ENCODE results near the gene OSBPL1A.

OSBPL1A gene

DNA sequence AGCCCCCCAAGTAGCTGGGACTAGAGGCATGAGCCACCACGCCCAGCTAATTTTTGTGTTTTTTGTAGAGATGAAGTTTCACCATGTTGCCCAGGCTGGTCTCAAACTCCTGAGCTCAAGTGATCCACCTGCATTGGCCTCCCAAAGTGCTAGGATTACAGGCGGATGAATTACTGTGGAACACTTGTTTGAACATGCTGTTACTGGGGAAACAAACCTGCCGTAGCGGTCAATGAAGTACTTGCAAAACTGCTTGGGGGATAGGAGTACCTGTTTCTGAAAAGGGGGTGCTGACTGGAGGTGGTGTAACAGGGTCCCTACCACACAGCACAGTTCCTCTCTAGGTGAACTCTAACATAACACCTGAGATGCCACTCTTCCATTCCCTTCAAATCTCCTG, 22.9 kb upstream of the OSBPL1A start:
- H3K36me3 ChIP-seq (ENCODE audit: control insufficient read depth in 4 of 4, insufficient read depth in 4 of 4, low read length in 3 of 4): no peaks in the 10 kb centered on the region
- POLR2A ChIA-PET: no interaction called here

DNA sequence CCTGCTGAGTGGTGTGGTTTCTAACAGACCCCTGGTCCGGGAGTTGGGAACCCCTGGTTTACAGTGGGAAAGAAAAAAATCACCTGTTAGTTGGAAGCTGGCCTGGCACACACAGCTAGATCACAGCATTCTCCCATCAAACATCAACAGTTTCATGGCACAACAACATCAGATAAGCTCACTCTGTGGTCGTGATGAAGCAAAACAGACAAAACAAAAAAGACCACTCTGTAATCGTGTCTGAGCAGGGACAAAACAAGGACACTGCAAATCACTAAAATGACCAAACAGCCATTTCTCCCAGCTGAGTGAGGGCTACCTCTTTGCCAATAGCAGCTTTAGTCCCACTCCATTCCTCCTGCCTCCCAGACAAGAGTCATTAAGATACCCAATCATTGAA, 19.9 kb upstream of the OSBPL1A start:
- H3K27me3 ChIP-seq (replicated peaks in 2 of 5; ENCODE audit: control insufficient read depth in 4 of 5, insufficient read depth in 5 of 5, low read length in 4 of 5): peaks cover 0 to 7% (median under 1%) of the 10 kb centered on the region in 5 experiments
- ChIA-PET CTCF (interaction anchor here (1.2 to 1.4 kb wide), 3 partner anchors 11 to 48 kb away, joined by 3 to 5 read pairs (median 4); no protein-coding TSS in a partner anchor), POLR2A (no interaction called here)
- peaks cover 7 to 10% (median 9%) of the 10 kb centered on the region in 4 experiments for H3K4me1 ChIP-seq (ENCODE audit: control extremely low read depth in 1 of 4, control insufficient read depth in 4 of 4, insufficient read depth in 4 of 4, low read length in 3 of 4)
- no peak overlapping the region for H3K27ac ChIP-seq (ENCODE audit: insufficient read depth in 1 of 2, low read depth in 1 of 2, low read length in 2 of 2, poor library complexity in 1 of 2, severe bottlenecking in 2 of 2)
- DNase-seq: peak in 2 of 3 donors; percentile 29 to 58
- H3K36me3 ChIP-seq (ENCODE audit: control insufficient read depth in 4 of 4, insufficient read depth in 4 of 4, low read length in 3 of 4): no peaks in the 10 kb centered on the region
- WGBS (ENCODE audit: insufficient coverage): 77% methylated on average over 3 of the region's 3 CpGs
- H3K4me3 ChIP-seq (ENCODE audit: control insufficient read depth in 1 of 7, extremely low read depth in 1 of 7, insufficient read depth in 4 of 7, low read depth in 2 of 7, low read length in 6 of 7): no peak overlapping the region
- no peaks in the 10 kb centered on the region for H3K9me3 ChIP-seq (ENCODE audit: control extremely low read depth in 1 of 5, control insufficient read depth in 4 of 5, insufficient read depth in 2 of 5, low read depth in 1 of 5, low read length in 4 of 5)

More for the DNA sequence above, 22.9 kb upstream of the OSBPL1A start:
- Histone ChIP-seq H3K9me3 (ENCODE audit: control extremely low read depth in 1 of 5, control insufficient read depth in 4 of 5, insufficient read depth in 2 of 5, low read depth in 1 of 5, low read length in 4 of 5) (peaks cover 0 to under 1% (median 0%) of the 10 kb centered on the region in 5 experiments), H3K4me1 (ENCODE audit: control extremely low read depth in 1 of 4, control insufficient read depth in 4 of 4, insufficient read depth in 4 of 4, low read length in 3 of 4) (peaks cover 7 to 10% (median 7%) of the 10 kb centered on the region in 4 experiments), H3K27me3 (replicated peaks in 2 of 5; ENCODE audit: control insufficient read depth in 4 of 5, insufficient read depth in 5 of 5, low read length in 4 of 5) (peaks cover 0 to 33% (median 8%) of the 10 kb centered on the region in 5 experiments), H3K4me3 (ENCODE audit: control insufficient read depth in 1 of 7, extremely low read depth in 1 of 7, insufficient read depth in 4 of 7, low read depth in 2 of 7, low read length in 6 of 7) (no peak overlapping the region), H3K27ac (ENCODE audit: insufficient read depth in 1 of 2, low read depth in 1 of 2, low read length in 2 of 2, poor library complexity in 1 of 2, severe bottlenecking in 2 of 2) (no peak overlapping the region)
- CTCF ChIA-PET: interaction anchor here (1.0 kb wide), 1 partner anchor 20 kb away, joined by 3 read pairs; no protein-coding TSS in a partner anchor
- 100% methylated on average over 2 of the region's 4 CpGs for WGBS (ENCODE audit: insufficient coverage)
- no peak for DNase-seq

DNA sequence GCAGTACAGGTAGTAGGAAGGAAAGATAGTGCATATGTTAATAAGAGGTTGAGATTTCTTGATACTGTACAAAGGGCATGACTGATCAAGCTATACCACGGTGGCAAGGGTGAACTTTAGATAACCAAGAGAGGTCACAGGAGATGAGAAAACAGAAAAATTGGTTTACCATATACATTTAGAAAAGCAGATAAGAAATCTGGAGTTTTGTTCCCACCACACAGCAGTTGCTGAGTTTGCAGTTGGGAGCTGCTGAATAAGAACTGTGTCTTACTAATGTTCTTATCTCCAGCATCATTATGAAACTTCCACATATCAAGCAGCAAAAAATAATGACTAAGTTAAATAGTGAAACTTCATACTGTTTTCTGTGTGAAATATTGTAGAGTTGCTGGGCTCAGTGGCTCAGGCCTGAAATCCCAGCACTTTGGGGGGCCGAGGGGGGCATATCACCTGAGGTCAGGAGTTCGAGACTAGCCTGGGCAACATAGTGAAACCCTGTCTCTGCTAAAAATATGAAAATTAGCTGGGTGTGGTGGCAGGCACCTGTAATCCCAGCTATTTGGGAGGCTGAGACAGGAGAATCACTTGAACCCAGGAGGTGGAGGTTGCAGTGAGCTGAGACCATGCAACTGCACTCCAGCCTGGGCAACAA, 16.9 kb upstream of the OSBPL1A start:
- ChIA-PET POLR2A (no interaction called here), CTCF (interaction anchor here (1.0 to 1.6 kb wide), 2 partner anchors 16 to 22 kb away, joined by 3 to 5 read pairs; no protein-coding TSS in a partner anchor)
- Histone ChIP-seq H3K4me3 (ENCODE audit: control insufficient read depth in 1 of 7, extremely low read depth in 1 of 7, insufficient read depth in 4 of 7, low read depth in 2 of 7, low read length in 6 of 7) (no peak overlapping the region), H3K27me3 (replicated peaks in 2 of 5; ENCODE audit: control insufficient read depth in 4 of 5, insufficient read depth in 5 of 5, low read length in 4 of 5) (peaks cover 0 to 2% (median 0%) of the 10 kb centered on the region in 5 experiments), H3K4me1 (ENCODE audit: control extremely low read depth in 1 of 4, control insufficient read depth in 4 of 4, insufficient read depth in 4 of 4, low read length in 3 of 4) (peaks cover 7 to 10% (median 9%) of the 10 kb centered on the region in 4 experiments), H3K36me3 (ENCODE audit: control insufficient read depth in 4 of 4, insufficient read depth in 4 of 4, low read length in 3 of 4) (no peaks in the 10 kb centered on the region), H3K27ac (ENCODE audit: insufficient read depth in 1 of 2, low read depth in 1 of 2, low read length in 2 of 2, poor library complexity in 1 of 2, severe bottlenecking in 2 of 2) (no peak overlapping the region), H3K9me3 (ENCODE audit: control extremely low read depth in 1 of 5, control insufficient read depth in 4 of 5, insufficient read depth in 2 of 5, low read depth in 1 of 5, low read length in 4 of 5) (no peaks in the 10 kb centered on the region)
- WGBS (ENCODE audit: insufficient coverage): 100% methylated on average over 2 of the region's 3 CpGs
- peak in 1 of 3 donors; percentile 16 for DNase-seq

DNA sequence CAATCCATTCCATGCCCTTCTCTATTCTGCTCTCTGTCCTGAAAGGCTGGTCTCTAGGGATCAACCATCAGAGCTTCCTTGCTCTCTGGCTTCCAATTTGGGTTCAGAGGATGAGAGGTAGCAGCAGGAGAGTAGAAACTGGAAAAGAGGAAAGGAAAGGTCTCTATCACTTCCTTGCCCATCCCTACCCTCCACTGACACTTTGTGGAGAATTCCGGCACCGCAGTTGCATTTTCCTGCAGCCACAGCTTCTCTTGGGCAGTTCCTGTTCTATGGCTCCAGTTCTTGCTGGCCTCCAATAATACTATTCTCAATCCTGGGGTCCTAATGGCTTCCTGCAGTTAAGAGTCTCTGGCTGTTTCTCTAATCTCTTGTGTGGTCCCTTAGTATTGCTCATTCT, 15.5 kb upstream of the OSBPL1A start:
- no peak overlapping the region for H3K27ac ChIP-seq (ENCODE audit: insufficient read depth in 1 of 2, low read depth in 1 of 2, low read length in 2 of 2, poor library complexity in 1 of 2, severe bottlenecking in 2 of 2)
- no peaks in the 10 kb centered on the region for H3K9me3 ChIP-seq (ENCODE audit: control extremely low read depth in 1 of 5, control insufficient read depth in 4 of 5, insufficient read depth in 2 of 5, low read depth in 1 of 5, low read length in 4 of 5)
- WGBS (ENCODE audit: insufficient coverage): 100% methylated on average over 2 of the region's 2 CpGs
- peaks cover 7 to 10% (median 9%) of the 10 kb centered on the region in 4 experiments for H3K4me1 ChIP-seq (ENCODE audit: control extremely low read depth in 1 of 4, control insufficient read depth in 4 of 4, insufficient read depth in 4 of 4, low read length in 3 of 4)
- ChIA-PET CTCF (interaction anchor here (1.0 to 1.6 kb wide), 5 partner anchors 15 to 54 kb away, joined by 3 to 5 read pairs (median 3); partner anchors contain the start of gene OSBPL1A), POLR2A (no interaction called here)
- H3K4me3 ChIP-seq (ENCODE audit: control insufficient read depth in 1 of 7, extremely low read depth in 1 of 7, insufficient read depth in 4 of 7, low read depth in 2 of 7, low read length in 6 of 7): no peak overlapping the region
- peaks cover 0 to 3% (median 0%) of the 10 kb centered on the region in 5 experiments for H3K27me3 ChIP-seq (replicated peaks in 2 of 5; ENCODE audit: control insufficient read depth in 4 of 5, insufficient read depth in 5 of 5, low read length in 4 of 5)
- H3K36me3 ChIP-seq (ENCODE audit: control insufficient read depth in 4 of 4, insufficient read depth in 4 of 4, low read length in 3 of 4): no peaks in the 10 kb centered on the region
- no peak for DNase-seq

DNA sequence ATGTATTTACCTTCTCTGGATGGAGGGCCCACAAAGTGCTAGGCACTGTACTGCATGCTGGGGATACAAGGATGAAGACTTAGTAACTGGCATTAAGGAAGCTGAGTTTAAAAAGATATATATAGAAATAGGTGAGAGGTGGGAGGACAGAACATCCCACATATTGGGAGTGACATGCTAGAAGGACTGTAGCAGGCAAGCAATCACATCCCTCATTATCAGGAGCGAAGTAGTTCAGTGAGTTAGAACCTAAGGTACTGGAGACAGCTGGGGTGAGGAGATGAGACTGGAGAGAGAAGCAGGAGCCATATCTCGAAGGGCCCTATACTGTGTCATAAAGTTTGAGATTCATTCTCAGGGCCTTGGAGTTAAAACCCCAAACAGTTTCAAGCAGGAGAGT, 10.9 kb upstream of the OSBPL1A start:
- DNase-seq: no peak
- Histone ChIP-seq H3K36me3 (ENCODE audit: control insufficient read depth in 4 of 4, insufficient read depth in 4 of 4, low read length in 3 of 4) (no peaks in the 10 kb centered on the region), H3K4me3 (ENCODE audit: control insufficient read depth in 1 of 7, extremely low read depth in 1 of 7, insufficient read depth in 4 of 7, low read depth in 2 of 7, low read length in 6 of 7) (no peak overlapping the region), H3K9me3 (ENCODE audit: control extremely low read depth in 1 of 5, control insufficient read depth in 4 of 5, insufficient read depth in 2 of 5, low read depth in 1 of 5, low read length in 4 of 5) (no peaks in the 10 kb centered on the region), H3K27me3 (replicated peaks in 2 of 5; ENCODE audit: control insufficient read depth in 4 of 5, insufficient read depth in 5 of 5, low read length in 4 of 5) (peaks cover 0 to 3% (median 0%) of the 10 kb centered on the region in 5 experiments), H3K27ac (ENCODE audit: insufficient read depth in 1 of 2, low read depth in 1 of 2, low read length in 2 of 2, poor library complexity in 1 of 2, severe bottlenecking in 2 of 2) (no peak overlapping the region), H3K4me1 (ENCODE audit: control extremely low read depth in 1 of 4, control insufficient read depth in 4 of 4, insufficient read depth in 4 of 4, low read length in 3 of 4) (no peaks in the 10 kb centered on the region)
- ChIA-PET POLR2A (no interaction called here), CTCF (interaction anchor here (0.8 kb wide), 1 partner anchor 11 kb away, joined by 3 read pairs; the partner anchor contains the start of gene OSBPL1A)
- WGBS (ENCODE audit: insufficient coverage): 93% methylated on average over 2 of the region's 2 CpGs

DNA sequence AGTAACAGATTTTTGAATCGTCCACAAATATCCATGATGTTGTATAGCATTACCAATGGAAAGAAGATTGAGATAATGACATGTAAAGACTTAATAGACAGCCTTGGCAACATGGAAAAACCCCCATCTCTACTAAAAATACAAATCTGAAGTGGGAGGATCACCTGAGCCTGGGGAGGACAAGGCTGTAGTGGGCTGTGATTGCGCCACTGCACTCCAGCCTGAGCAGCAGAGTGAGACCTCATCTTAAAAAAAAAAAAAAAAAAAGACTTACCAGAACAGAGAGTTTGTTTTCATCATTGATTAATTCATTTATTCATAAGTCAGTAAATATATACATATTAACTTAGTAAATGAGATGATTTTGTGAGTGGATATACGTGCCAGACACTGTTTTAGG, 7.0 kb upstream of the OSBPL1A start:
- ChIA-PET CTCF (interaction anchor here (1.3 kb wide), 1 partner anchor 53 kb away, joined by 4 read pairs; no protein-coding TSS in a partner anchor), POLR2A (no interaction called here)
- Histone ChIP-seq H3K27ac (ENCODE audit: insufficient read depth in 1 of 2, low read depth in 1 of 2, low read length in 2 of 2, poor library complexity in 1 of 2, severe bottlenecking in 2 of 2) (no peak overlapping the region), H3K9me3 (ENCODE audit: control extremely low read depth in 1 of 5, control insufficient read depth in 4 of 5, insufficient read depth in 2 of 5, low read depth in 1 of 5, low read length in 4 of 5) (no peaks in the 10 kb centered on the region), H3K4me1 (ENCODE audit: control extremely low read depth in 1 of 4, control insufficient read depth in 4 of 4, insufficient read depth in 4 of 4, low read length in 3 of 4) (no peaks in the 10 kb centered on the region), H3K27me3 (replicated peaks in 2 of 5; ENCODE audit: control insufficient read depth in 4 of 5, insufficient read depth in 5 of 5, low read length in 4 of 5) (peaks cover 0 to 3% (median 0%) of the 10 kb centered on the region in 5 experiments), H3K4me3 (ENCODE audit: control insufficient read depth in 1 of 7, extremely low read depth in 1 of 7, insufficient read depth in 4 of 7, low read depth in 2 of 7, low read length in 6 of 7) (no peak overlapping the region), H3K36me3 (ENCODE audit: control insufficient read depth in 4 of 4, insufficient read depth in 4 of 4, low read length in 3 of 4) (no peaks in the 10 kb centered on the region)
- WGBS (ENCODE audit: insufficient coverage): no CpG with 5 or more reads among the region's 3 CpGs
- no peak for DNase-seq

DNA sequence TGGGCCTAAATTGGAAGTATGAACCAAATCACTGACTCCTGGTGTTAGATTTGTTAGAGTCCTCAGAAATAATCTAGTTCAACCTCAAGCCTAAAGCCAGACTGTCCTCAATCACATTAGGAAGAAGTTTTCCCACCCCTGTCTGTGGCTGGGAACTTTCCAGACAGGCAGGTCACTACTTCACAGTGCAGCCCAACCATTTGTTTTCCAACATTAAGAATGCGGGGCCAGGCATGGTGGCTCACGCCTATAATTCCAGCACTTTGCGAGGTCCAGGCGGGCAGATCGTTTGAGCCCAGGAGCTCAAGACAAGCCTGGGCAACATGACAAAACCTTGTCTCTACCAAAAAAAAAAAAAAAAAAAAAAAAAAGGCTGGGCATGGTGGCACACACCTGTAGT, 5.5 kb upstream of the OSBPL1A start:
- no peak for DNase-seq
- ChIA-PET CTCF (interaction anchor here (1.2 to 1.3 kb wide), 2 partner anchors 22 to 52 kb away, joined by 4 read pairs; no protein-coding TSS in a partner anchor), POLR2A (no interaction called here)
- Histone ChIP-seq H3K27ac (ENCODE audit: insufficient read depth in 1 of 2, low read depth in 1 of 2, low read length in 2 of 2, poor library complexity in 1 of 2, severe bottlenecking in 2 of 2) (no peak overlapping the region), H3K9me3 (ENCODE audit: control extremely low read depth in 1 of 5, control insufficient read depth in 4 of 5, insufficient read depth in 2 of 5, low read depth in 1 of 5, low read length in 4 of 5) (no peaks in the 10 kb centered on the region), H3K4me3 (ENCODE audit: control insufficient read depth in 1 of 7, extremely low read depth in 1 of 7, insufficient read depth in 4 of 7, low read depth in 2 of 7, low read length in 6 of 7) (no peak overlapping the region), H3K27me3 (replicated peaks in 2 of 5; ENCODE audit: control insufficient read depth in 4 of 5, insufficient read depth in 5 of 5, low read length in 4 of 5) (peaks cover 0 to 2% (median 0%) of the 10 kb centered on the region in 5 experiments), H3K4me1 (ENCODE audit: control extremely low read depth in 1 of 4, control insufficient read depth in 4 of 4, insufficient read depth in 4 of 4, low read length in 3 of 4) (peaks cover 2 to 8% (median 5%) of the 10 kb centered on the region in 4 experiments), H3K36me3 (ENCODE audit: control insufficient read depth in 4 of 4, insufficient read depth in 4 of 4, low read length in 3 of 4) (no peaks in the 10 kb centered on the region)
- WGBS (ENCODE audit: insufficient coverage): 100% methylated on average over 2 of the region's 5 CpGs
